UCSD-AML1 (cell line): ENCODE results near the gene SP3.

Experiments used
- DNase-seq: peaks from one replicate; lab custom pipeline; 2025; ENCODE audit not compliant: unreplicated experiment; lab: John Stamatoyannopoulos, UW

SP3 gene

DNA sequence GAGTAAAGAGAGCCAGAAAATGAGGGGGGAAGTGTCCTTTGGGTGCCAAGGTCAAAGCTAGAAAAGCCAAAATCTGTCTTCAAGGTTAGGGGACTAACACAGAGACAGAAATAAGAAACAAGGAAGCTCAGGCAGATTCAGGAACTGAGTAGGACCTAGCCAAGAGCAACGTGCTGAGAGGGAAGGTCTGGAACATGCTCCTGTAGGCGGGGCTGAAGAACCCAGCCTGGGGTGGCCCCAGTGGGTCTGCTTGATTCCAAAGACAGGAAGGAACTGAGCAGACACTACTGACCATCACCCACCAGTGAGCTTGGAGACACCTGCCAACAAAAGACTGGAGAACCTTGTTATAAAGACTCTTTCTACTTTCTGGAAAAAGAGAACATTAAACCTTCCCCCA lies 105.1 kb downstream of the SP3 start:
- DNase-seq, result peak; percentile 21

DNA sequence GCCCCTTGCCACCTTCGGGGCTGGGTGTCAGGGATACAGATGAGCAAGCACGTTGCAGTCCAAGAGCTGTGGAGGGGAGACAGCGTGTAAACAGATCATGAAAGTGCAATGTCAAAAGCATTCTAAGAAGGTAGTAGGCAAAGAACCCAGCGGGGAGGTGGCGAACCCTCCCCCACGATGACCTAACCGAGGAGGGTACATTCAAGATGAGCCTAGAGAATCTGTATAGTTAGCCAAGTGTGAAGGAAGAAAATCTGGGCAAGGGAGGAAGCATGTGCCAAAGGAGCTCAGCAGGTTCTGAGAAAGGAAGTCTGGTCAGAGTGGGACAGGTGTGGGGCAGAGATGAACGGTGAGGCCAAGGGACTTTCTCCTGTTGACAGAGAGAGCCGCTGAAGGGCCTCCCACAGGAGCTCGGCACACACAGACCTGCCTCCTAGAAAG lies 106.9 kb downstream of the SP3 start:
- peak; percentile 17 for DNase-seq
